ENCODE data around the gene EMP1. TPM values are rescaled to one million over a fixed set of nuclear protein-coding genes. Genes with fewer than 3 reads are reported as not detected.

Gene EMP1
- total RNA-seq, 4 donors from 2014 or later, result 43.2 to 837 (median 738) TPM

- in situ Hi-C loops (cut with MboI; ENCODE audit: low pct_ligation_motif_present in 1 of 4, low pct_unique_long_range_greater_than_20kb in 1 of 4, low sequenced_read_pairs in 3 of 4), result loop anchor here in 1 of 4 donors (25.0 kb wide), 1 partner anchor 894 kb away; no protein-coding TSS in a partner anchor
- Histone ChIP-seq H3K4me3 (no peak overlapping the region), H3K9me3 (no peaks in the 10 kb centered on the region), H3K27ac (no peak overlapping the region), H3K4me1 (no peaks in the 10 kb centered on the region), H3K27me3 (no peaks in the 10 kb centered on the region), H3K36me3 (no peaks in the 10 kb centered on the region)
- intact Hi-C loops (cut with DNase I; ENCODE audit: low total_unique reads), result no loop called here
- WGBS, 2 donors (ENCODE audit: low coverage in 1 of 2), result 92% methylated on average over 6 of the region's 6 CpGs; no CpG with 5 or more reads in 1 of the 2 donors
- DNase-seq, result no peak
- TF ChIP-seq CTCF (IDR thresholded peaks at IDR 0.05) (no peak), EP300 (IDR thresholded peaks at IDR 0.05; ENCODE audit: low read depth) (no peak), POLR2A (IDR thresholded peaks at IDR 0.05) (no peak), POLR2AphosphoS5 (IDR thresholded peaks at IDR 0.05) (no peak)
Observed at GRCh38 chr12:13268581-13268980, 72.1 kb downstream of the EMP1 start.

Other genes starting within 250 kb of the EMP1 start
- gene GPRC5D, start 244.6 kb upstream of the EMP1 start, total RNA-seq, result under 1 TPM in 1 of 4 donors, not detected in 3; 0.48 TPM
- 10 to 100 TPM; 10.3 to 74.4 (median 37.4) TPM for gene HEBP1, start 196.5 kb upstream of the EMP1 start, total RNA-seq
- 1 to 10 TPM in 3 of 4 donors, under 1 TPM in 1; 0.60 to 2.6 (median 1.8) TPM for gene FAM234B, start 152.3 kb upstream of the EMP1 start, total RNA-seq
- not detected for gene GSG1, start 93.1 kb upstream of the EMP1 start, total RNA-seq

Data from transverse colon (tissue), 4 donors.